Skeletal muscle cell (primary cell): ENCODE measurements around the gene RWDD3.

ENCODE experiments used
- DNase-seq: peaks from one replicate; pipeline ENCODE4 v3.0.0-alpha.2; 2010; ENCODE audit warnings: low read depth
- H3K4me3 ChIP-seq: 2 replicates; pipeline ENCODE4 v1.5.1; 2011; ENCODE audit warnings: low read depth, mild to moderate bottlenecking, control low read depth, low read length, moderate library complexity

RWDD3 gene

GRCh38 chr1:95226781-95227660 is 7.0 kb upstream of the RWDD3 start:
- no peak overlapping the region for H3K4me3 ChIP-seq
- DNase-seq, result no peak

GRCh38 chr1:95229037-95229436 is 5.0 kb upstream of the RWDD3 start:
- no peak overlapping the region for H3K4me3 ChIP-seq
- no peak for DNase-seq

GRCh38 chr1:95229706-95230105 is 4.3 kb upstream of the RWDD3 start:
- no peak for DNase-seq
- no peak overlapping the region for H3K4me3 ChIP-seq

- H3K4me3 ChIP-seq, result no peak overlapping the region
- no peak for DNase-seq
These were observed 3.8 kb upstream of the RWDD3 start for GRCh38 chr1:95230256-95230655.

GRCh38 chr1:95230768-95231191 is 3.2 kb upstream of the RWDD3 start:
- DNase-seq, result no peak
- no peak overlapping the region for H3K4me3 ChIP-seq

- peak overlapping the region; percentile 92 for H3K4me3 ChIP-seq
- DNase-seq, result no peak
These were observed 1.2 kb upstream of the RWDD3 start for GRCh38 chr1:95232646-95233318.

- H3K4me3 ChIP-seq, result peak overlapping the region; percentile 92
- DNase-seq, result no peak
These were observed 682 bp upstream of the RWDD3 start for GRCh38 chr1:95233319-95233736.

GRCh38 chr1:95236784-95237575 is 3.0 kb downstream of the RWDD3 start:
- DNase-seq, result no peak
- no peak overlapping the region for H3K4me3 ChIP-seq

- no peak overlapping the region for H3K4me3 ChIP-seq
- DNase-seq, result no peak
These were observed 4.1 kb downstream of the RWDD3 start for GRCh38 chr1:95237981-95238703.

- no peak for DNase-seq
- H3K4me3 ChIP-seq, result no peak overlapping the region
These were observed 11.0 kb downstream of the RWDD3 start for GRCh38 chr1:95245029-95245428.

GRCh38 chr1:95246511-95246910 is 12.5 kb downstream of the RWDD3 start:
- DNase-seq, result no peak
- no peak overlapping the region for H3K4me3 ChIP-seq

GRCh38 chr1:95247607-95248006 is 13.6 kb downstream of the RWDD3 start:
- H3K4me3 ChIP-seq, result no peak overlapping the region
- no peak for DNase-seq

- no peak overlapping the region for H3K4me3 ChIP-seq
- no peak for DNase-seq
These were observed 15.9 kb downstream of the RWDD3 start for GRCh38 chr1:95249916-95250315.

GRCh38 chr1:95252422-95252821 is 18.4 kb downstream of the RWDD3 start:
- no peak for DNase-seq
- H3K4me3 ChIP-seq, result no peak overlapping the region

- no peak for DNase-seq
- H3K4me3 ChIP-seq, result no peak overlapping the region
These were observed 20.9 kb downstream of the RWDD3 start for GRCh38 chr1:95254959-95255358.

- H3K4me3 ChIP-seq, result no peak overlapping the region
- DNase-seq, result no peak
These were observed 21.8 kb downstream of the RWDD3 start for GRCh38 chr1:95255826-95256225.

GRCh38 chr1:95257758-95258157 is 23.7 kb downstream of the RWDD3 start:
- no peak for DNase-seq
- H3K4me3 ChIP-seq, result no peak overlapping the region

- no peak for DNase-seq
- no peak overlapping the region for H3K4me3 ChIP-seq
These were observed 25.2 kb downstream of the RWDD3 start for GRCh38 chr1:95259245-95259644.

- H3K4me3 ChIP-seq, result no peak overlapping the region
- no peak for DNase-seq
These were observed 28.9 kb downstream of the RWDD3 start for GRCh38 chr1:95262913-95263312.
